HepG2 (cell line): ENCODE results near the gene KISS1R. TPM values are rescaled to one million over a fixed set of nuclear protein-coding genes. Genes with fewer than 3 reads are reported as not detected.

ENCODE experiments used
- ATAC-seq: fragments of 200-7000 bp; cut with Tn5 transposase; 3 replicates; pipeline ENCODE4 v1.9.1; 2020; ENCODE audit warnings: mild to moderate bottlenecking, moderate library complexity
- BruUV-seq: library from RNA; stranded (reverse); fragments of 400-500 nt; replicated peaks from 2 replicates; lab custom pipeline; 2021; lab: Mats Ljungman, UMichigan
- CTCF ChIA-PET: fragments of 300-600 bp; formaldehyde crosslinking; extraction: SDS; loops from one replicate; lab custom pipeline; 2021; ENCODE audit warnings: low total read pairs, inconsistent platforms, low intra/inter-chr PET ratio; lab: Yijun Ruan, JAX
- POLR2A ChIA-PET: fragments of 350-600 bp; sonication (Branson Sonifier 250); formaldehyde crosslinking; loops from one replicate; lab custom pipeline; 2020; ENCODE audit warnings: antibody characterized with exemption, inconsistent platforms; lab: Yijun Ruan, JAX
- DNase-seq: peaks from one replicate; pipeline ENCODE4 v3.0.0-alpha.2; 2015; ENCODE audit warnings: low spot score
- FAIRE-seq: peaks from 3 replicates; lab custom pipeline; 2011; peaks lifted over from hg19 to GRCh38; lab: Jason Lieb, UNC
- H2AFZ ChIP-seq: one replicate; pipeline ENCODE4 v1.6.1; 2011; ENCODE audit warnings: low read length, inconsistent platforms
- H3K27ac ChIP-seq: fragments of 300-600 bp; 3 replicates; pipeline ENCODE4 v1.8.0; 2011; ENCODE audit warnings: mixed run types, mild to moderate bottlenecking, mixed read lengths, low read length, inconsistent platforms; ENCODE audit not compliant: insufficient read depth; ENCODE audit errors: extremely low read length
- H3K27me3 ChIP-seq, 2 experiments: fragments of 200-600 bp in 1 of 2; 2 replicates in 1 of 2; 3 replicates in 1 of 2; pipeline versions ENCODE4 v1.6.0 to v1.8.0; 2011; ENCODE audit warnings: low read length in 2 of 2, mild to moderate bottlenecking in 2 of 2, moderate library complexity in 2 of 2, inconsistent platforms in 1 of 2; ENCODE audit not compliant: insufficient read depth in 2 of 2, control insufficient read depth in 1 of 2
- H3K36me3 ChIP-seq, 2 experiments: fragments of 200-600 bp in 1 of 2; replicated peaks in 1 of 2; 2 replicates in 1 of 2; 3 replicates in 1 of 2; pipeline versions ENCODE4 v1.5.1 to v1.8.0; 2011; ENCODE audit warnings: low read length in 2 of 2, inconsistent platforms in 1 of 2; ENCODE audit not compliant: insufficient read depth in 2 of 2, control insufficient read depth in 1 of 2
- H3K4me1 ChIP-seq: 2 replicates; pipeline ENCODE4 v1.5.1; 2012; ENCODE audit warnings: low read length, inconsistent platforms; ENCODE audit not compliant: insufficient read depth
- H3K4me2 ChIP-seq: 2 replicates; pipeline ENCODE4 v1.6.0; 2011; ENCODE audit warnings: low read depth, low read length, inconsistent platforms
- H3K4me3 ChIP-seq, 3 experiments: fragments of 200-600 bp in 1 of 3; sonication (generic), shearing (Covaris generic) in 1 of 3; replicated peaks in 1 of 3; 2 replicates each; pipeline ENCODE4 v1.5.1; 2011 to 2016; ENCODE audit warnings: low read length in 3 of 3, inconsistent platforms in 2 of 3, low read depth in 2 of 3, mild to moderate bottlenecking in 2 of 3, control low read depth in 1 of 3, mixed read lengths in 1 of 3; ENCODE audit not compliant: insufficient read depth in 1 of 3
- H3K79me2 ChIP-seq: one replicate; pipeline ENCODE4 v1.6.1; 2011; ENCODE audit warnings: low read length, inconsistent platforms; ENCODE audit not compliant: insufficient read depth
- H3K9ac ChIP-seq: 2 replicates; pipeline ENCODE4 v1.6.0; 2011; ENCODE audit warnings: mild to moderate bottlenecking, low read depth, low read length, inconsistent platforms; ENCODE audit not compliant: insufficient read depth
- H3K9me3 ChIP-seq: 2 replicates; pipeline ENCODE4 v1.5.1; 2012; ENCODE audit warnings: mild to moderate bottlenecking, low read length
- H4K20me1 ChIP-seq: 2 replicates; pipeline ENCODE4 v1.6.0; 2011; ENCODE audit warnings: inconsistent platforms, mild to moderate bottlenecking, low read length, moderate library complexity; ENCODE audit not compliant: insufficient read depth
- CCDC6 ChIP-seq: sonication (generic); formaldehyde crosslinking; IDR thresholded peaks from 2 replicates; pipeline ENCODE4 v1.8.1; 2022; ENCODE audit warnings: mild to moderate bottlenecking, missing genetic modification reagents, moderate library complexity
- ELF3 ChIP-seq: IDR thresholded peaks from 2 replicates; pipeline ENCODE4 v1.6.1; 2016; ENCODE audit warnings: missing genetic modification reagents, missing compliant biosample characterization
- KDM2A ChIP-seq: sonication (generic); formaldehyde crosslinking; IDR thresholded peaks from 2 replicates; pipeline ENCODE4 v1.4.0; 2020; ENCODE audit warnings: low read depth, missing genetic modification reagents, borderline replicate concordance
- KLF16 ChIP-seq, 2 experiments: sonication (generic) in 1 of 2; formaldehyde crosslinking in 1 of 2; IDR thresholded peaks; 2 replicates each; pipeline versions ENCODE4 v1.6.1 to v1.8.0; 2016 to 2023; ENCODE audit warnings: missing genetic modification reagents in 2 of 2, missing compliant biosample characterization in 1 of 2
- MAZ ChIP-seq, 2 experiments: sonication (generic) in 1 of 2; formaldehyde crosslinking in 1 of 2; IDR thresholded peaks; 2 replicates each; pipeline versions ENCODE4 v1.5.0 to v1.6.1; 2012 to 2020; ENCODE audit warnings: low read depth in 2 of 2, mild to moderate bottlenecking in 2 of 2, borderline replicate concordance in 1 of 2, improper control_type of control experiment in 1 of 2, low read length in 1 of 2, missing genetic modification reagents in 1 of 2, moderate library complexity in 1 of 2
- MTA1 ChIP-seq: sonication (generic); formaldehyde crosslinking; IDR thresholded peaks from 2 replicates; pipeline ENCODE4 v1.4.0; 2020; ENCODE audit warnings: missing genetic modification reagents, mild to moderate bottlenecking, borderline replicate concordance
- MXD3 ChIP-seq: IDR thresholded peaks from 2 replicates; pipeline ENCODE4 v1.6.1; 2016; ENCODE audit warnings: mild to moderate bottlenecking, missing biosample characterization, missing genetic modification reagents
- NFKB2 ChIP-seq: sonication (generic); formaldehyde crosslinking; IDR thresholded peaks from 2 replicates; pipeline ENCODE4 v1.4.0; 2020; ENCODE audit warnings: missing genetic modification reagents, borderline replicate concordance
- RBFOX2 ChIP-seq: fragments of 200-400 bp; formaldehyde crosslinking; IDR thresholded peaks from 2 replicates; pipeline ENCODE4 v1.6.1; 2017; ENCODE audit warnings: low read depth, mild to moderate bottlenecking, low read length
- TFDP1 ChIP-seq: IDR thresholded peaks from 2 replicates; pipeline ENCODE4 v1.6.1; 2016; ENCODE audit warnings: missing compliant biosample characterization, missing genetic modification reagents, borderline replicate concordance
- ZNF138 ChIP-seq: sonication (generic); formaldehyde crosslinking; IDR thresholded peaks from 2 replicates; pipeline ENCODE4 v1.5.0; 2020; ENCODE audit warnings: mild to moderate bottlenecking, low read depth, missing genetic modification reagents
- ZNF329 ChIP-seq: sonication (generic); formaldehyde crosslinking; IDR thresholded peaks from 2 replicates; pipeline ENCODE4 v1.9.0; 2021; ENCODE audit warnings: low read depth, mild to moderate bottlenecking, missing genetic modification reagents
- ZNF563 ChIP-seq: sonication (generic); formaldehyde crosslinking; IDR thresholded peaks from 2 replicates; pipeline ENCODE4 v1.8.0; 2022; ENCODE audit warnings: mild to moderate bottlenecking, moderate library complexity, missing genetic modification reagents
- ZNF615 ChIP-seq: sonication (generic); formaldehyde crosslinking; IDR thresholded peaks from 2 replicates; pipeline ENCODE4 v1.5.0; 2020; ENCODE audit warnings: mild to moderate bottlenecking, missing genetic modification reagents, borderline replicate concordance
- WGBS: methylation state at CpG from one replicate; pipeline ENCODE4 v1.1.6; 2017; ENCODE audit warnings: low lambda C conversion rate; 5-methylcytosine and 5-hydroxymethylcytosine counted together
- in situ Hi-C: cut with HindIII; loops from 2 replicates; pipeline ENCODE4 v1.10.0; 2017; ENCODE audit warnings: low pct_unique_long_range_greater_than_20kb; ENCODE audit not compliant: extremely low pct_ligation_motif_present
- intact Hi-C: fragments of 100-400 bp; cut with micrococcal nuclease; formaldehyde crosslinking; loops from one replicate; pipeline ENCODE4 v1.10.0; 2022; ENCODE audit not compliant: unreplicated experiment
- polyA plus RNA-seq, 8 experiments: library from polyadenylated mRNA; depleted of rRNA in 3 of 8; stranded (reverse) in 7 of 8; unstranded in 1 of 8; fragments of >200 nt; fragmentation: Illumina TruSeq in 4 of 8; extraction: Trizol in 4 of 8; gene quantifications; 2 replicates each; pipeline versions ENCODE4 v1.2.1 to v1.2.3, GENCODE V29; 2011 to 2016; ENCODE audit warnings: low read depth in 4 of 8, missing spikeins in 1 of 8, mixed read lengths in 1 of 8; ENCODE audit not compliant: insufficient read depth in 1 of 8
- total RNA-seq, 5 experiments: library from RNA; depleted of rRNA; stranded (reverse); fragments of >200 nt; fragmentation: Illumina TruSeq; extraction: Trizol; gene quantifications; 2 replicates each; pipeline ENCODE4 v1.2.3, GENCODE V29; 2016; ENCODE audit warnings: low read depth in 1 of 5
- TF ChIP-seq, protein P1 (sequence below): sonication (generic); formaldehyde crosslinking; IDR thresholded peaks from 2 replicates; pipeline ENCODE4 v1.8.0; 2022; ENCODE audit warnings: low read depth, missing genetic modification reagents
- TF ChIP-seq, protein P2 (sequence below): sonication (generic); formaldehyde crosslinking; IDR thresholded peaks from 2 replicates; pipeline ENCODE4 v1.4.0; 2020; ENCODE audit warnings: missing genetic modification reagents

KISS1R gene
- total and polyA plus RNA-seq, 2 of the 13 experiments (the other 11 are each of a cell fraction or from before 2014, with no cell fraction given): 1.1 to 10.2 TPM

DNA sequence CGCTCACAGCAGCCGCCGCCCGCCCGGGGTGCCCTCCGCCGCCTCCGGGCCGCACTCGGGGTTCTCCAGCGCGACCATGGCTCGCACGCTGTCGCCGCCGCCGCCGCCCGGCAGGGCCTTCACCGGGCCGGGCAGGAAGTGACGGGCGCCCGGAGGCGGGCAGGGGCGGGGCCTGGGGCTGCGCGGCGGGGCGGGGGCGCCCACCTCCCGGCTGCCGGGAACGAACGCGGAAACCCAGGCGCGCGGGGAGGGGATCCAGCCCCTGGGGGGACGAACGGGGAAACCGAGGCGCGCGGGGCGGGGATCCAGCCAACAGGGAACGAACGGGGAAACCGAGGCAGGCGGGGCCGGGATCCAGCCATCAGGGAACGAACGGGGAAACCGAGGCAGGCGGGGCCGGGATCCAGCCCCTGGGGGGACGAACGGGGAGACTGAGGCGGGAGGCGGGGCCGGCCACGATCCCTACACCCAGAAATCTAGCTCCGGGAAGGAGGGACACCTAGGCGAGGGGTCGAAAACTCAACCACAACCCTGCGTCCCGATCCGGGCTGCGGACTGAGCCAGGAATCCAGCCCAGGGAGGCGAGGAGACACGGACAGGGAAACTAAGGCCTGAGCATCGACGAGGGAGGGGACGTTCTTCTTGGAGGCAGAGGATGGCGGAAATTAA is 3.9 kb upstream of the KISS1R start, which contains the start of gene R3HDM4:
Gene R3HDM4 (minus strand): TSS at position 140 of the 669 bp plus-strand sequence. CDS start 62 bp downstream, at position 78.
- intact Hi-C loops (no loop called here), in situ Hi-C loops (no loop called here)
- ATAC-seq (peak; percentile 52), FAIRE-seq (no peak), DNase-seq (no peak)
- H2AFZ ChIP-seq: no peak within 1 kb of the TSS
- H4K20me1 ChIP-seq: no peaks in the 10 kb centered on the region; the same call in 1 of the 2 replicates
- BruUV-seq: no TSS peak
- no peaks in the 10 kb centered on the region; a peak in 1 of 5 replicates for H3K27me3 ChIP-seq
- ChIA-PET CTCF (no interaction called here), POLR2A (no interaction called here)
- no peaks in the 10 kb centered on the region for H3K36me3 ChIP-seq
- no peaks in the 10 kb centered on the region for H3K9me3 ChIP-seq
- peaks cover 38% of the 10 kb centered on the region for H3K4me1 ChIP-seq
- H3K79me2 ChIP-seq: peaks cover 16% of the 10 kb centered on the region
- H3K4me2 ChIP-seq: peak within 1 kb of the TSS; percentile 88
- H3K27ac ChIP-seq: peak within 1 kb of the TSS; percentile 47
- 3% methylated on average over 12 of the region's 76 CpGs for WGBS
- peak within 1 kb of the TSS; percentile 75 for H3K9ac ChIP-seq
- peak within 1 kb of the TSS; percentile 86 to 97 (median 90) for H3K4me3 ChIP-seq
- peak; percentile 67 for TF ChIP-seq RBFOX2
- peak; percentile 13; the same call in 1 of the 2 replicates for TF ChIP-seq ELF3 (CRISPR knock-in tag)
- no peak for TF ChIP-seq MAZ (IDR thresholded peaks at IDR 0.05; ENCODE audit: borderline replicate concordance, low read depth, low read length)
- TF ChIP-seq MAZ (CRISPR knock-in tag; IDR thresholded peaks at IDR 0.05; ENCODE audit: low read depth): peak; percentile 45; the same call in 1 of the 2 replicates
- peak; percentile 65 for TF ChIP-seq MXD3 (CRISPR knock-in tag)
- 0 out of 2 replicates have a peak, but pooled peaks have one; percentile 44 for TF ChIP-seq NFKB2
- TF ChIP-seq ZNF615: no peak
- TF ChIP-seq ZNF563 (CRISPR knock-in tag): 0 out of 2 replicates have a peak, but pooled peaks have one; percentile 47
- 0 out of 2 replicates have a peak, but pooled peaks have one; percentile 32 for TF ChIP-seq ZNF329 (CRISPR knock-in tag)
- TF ChIP-seq, protein P1, sequence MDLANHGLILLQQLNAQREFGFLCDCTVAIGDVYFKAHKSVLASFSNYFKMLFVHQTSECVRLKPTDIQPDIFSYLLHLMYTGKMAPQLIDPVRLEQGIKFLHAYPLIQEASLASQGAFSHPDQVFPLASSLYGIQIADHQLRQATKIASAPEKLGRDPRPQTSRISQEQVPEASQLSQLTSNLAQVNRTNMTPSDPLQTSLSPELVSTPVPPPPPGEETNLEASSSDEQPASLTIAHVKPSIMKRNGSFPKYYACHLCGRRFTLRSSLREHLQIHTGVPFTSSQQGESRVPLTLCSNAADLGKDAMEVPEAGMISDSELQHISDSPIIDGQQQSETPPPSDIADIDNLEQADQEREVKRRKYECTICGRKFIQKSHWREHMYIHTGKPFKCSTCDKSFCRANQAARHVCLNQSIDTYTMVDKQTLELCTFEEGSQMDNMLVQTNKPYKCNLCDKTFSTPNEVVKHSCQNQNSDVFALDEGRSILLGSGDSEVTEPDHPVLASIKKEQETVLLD (CRISPR knock-in tag): peak; percentile 72; the same call in 1 of the 2 replicates
- 0 out of 2 replicates have a peak, but pooled peaks have one; percentile 24 for TF ChIP-seq TFDP1
- TF ChIP-seq KLF16 (CRISPR knock-in tag; IDR thresholded peaks at IDR 0.05): peak in 1 of 2 experiments; percentile 56; a peak in 1 of 4 replicates
- TF ChIP-seq MTA1 (CRISPR knock-in tag): peak; percentile 51; the same call in 1 of the 2 replicates
- TF ChIP-seq CCDC6: no peak
- TF ChIP-seq, protein P2, sequence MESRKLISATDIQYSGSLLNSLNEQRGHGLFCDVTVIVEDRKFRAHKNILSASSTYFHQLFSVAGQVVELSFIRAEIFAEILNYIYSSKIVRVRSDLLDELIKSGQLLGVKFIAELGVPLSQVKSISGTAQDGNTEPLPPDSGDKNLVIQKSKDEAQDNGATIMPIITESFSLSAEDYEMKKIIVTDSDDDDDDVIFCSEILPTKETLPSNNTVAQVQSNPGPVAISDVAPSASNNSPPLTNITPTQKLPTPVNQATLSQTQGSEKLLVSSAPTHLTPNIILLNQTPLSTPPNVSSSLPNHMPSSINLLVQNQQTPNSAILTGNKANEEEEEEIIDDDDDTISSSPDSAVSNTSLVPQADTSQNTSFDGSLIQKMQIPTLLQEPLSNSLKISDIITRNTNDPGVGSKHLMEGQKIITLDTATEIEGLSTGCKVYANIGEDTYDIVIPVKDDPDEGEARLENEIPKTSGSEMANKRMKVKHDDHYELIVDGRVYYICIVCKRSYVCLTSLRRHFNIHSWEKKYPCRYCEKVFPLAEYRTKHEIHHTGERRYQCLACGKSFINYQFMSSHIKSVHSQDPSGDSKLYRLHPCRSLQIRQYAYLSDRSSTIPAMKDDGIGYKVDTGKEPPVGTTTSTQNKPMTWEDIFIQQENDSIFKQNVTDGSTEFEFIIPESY (CRISPR knock-in tag): no peak
- TF ChIP-seq KDM2A (CRISPR knock-in tag): peak; percentile 9; the same call in 1 of the 2 replicates
- no peak for TF ChIP-seq ZNF138 (CRISPR knock-in tag)
